ENCODE measurements around the gene FHL2. TPM values are rescaled to one million over a fixed set of nuclear protein-coding genes. Genes with fewer than 3 reads are reported as not detected.
"Not testable (repeated sequence)": the region's sequence is repeated elsewhere in the genome, so short reads cannot be mapped to it uniquely, and the experiment has no call there.

Gene FHL2
- total RNA-seq, 2 experiments from 2014 or later, result 0.41 to 0.42 TPM

- H3K4me1 Mint-ChIP-seq (ENCODE audit: low read depth), result peaks cover 58% of the 10 kb centered on the region
- peak overlapping the region; percentile 90 for H3K27ac Mint-ChIP-seq
- Histone ChIP-seq H3K4me1 (ENCODE audit: insufficient read depth, low read length) (peaks cover 29% of the 10 kb centered on the region), H3K27me3 (ENCODE audit: control insufficient read depth in 1 of 2, insufficient read depth in 2 of 2, low read length in 2 of 2) (no peaks in the 10 kb centered on the region), H3K4me3 (ENCODE audit: low read length) (peak overlapping the region; percentile 69), H3K36me3 (ENCODE audit: insufficient read depth, low read length) (peaks cover under 1% of the 10 kb centered on the region), H3K27ac (ENCODE audit: low read depth in 1 of 2, low read length in 2 of 2) (peak overlapping the region; percentile 21 to 41), H3K9me3 (ENCODE audit: control insufficient read depth in 1 of 2, insufficient read depth in 1 of 2, low read length in 2 of 2) (no peaks in the 10 kb centered on the region)
- no peak for ATAC-seq (ENCODE audit: poor library complexity)
- H3K36me3 Mint-ChIP-seq (ENCODE audit: low read depth), result peaks cover 36% of the 10 kb centered on the region
- peak overlapping the region; percentile 91 for H3K4me3 Mint-ChIP-seq
- ChIA-PET CTCF (no interaction called here), POLR2A (interaction anchor here (0.8 to 3.3 kb wide), 5 partner anchors 10 to 218 kb away, joined by 3 to 23 read pairs (median 3); partner anchors contain the start of gene C2orf49)
- H3K27me3 Mint-ChIP-seq, result no peaks in the 10 kb centered on the region
- H3K9me3 Mint-ChIP-seq, result no peaks in the 10 kb centered on the region
- intact Hi-C loops (cut with DNase I, micrococcal nuclease), result loop anchor here in 1 of 2 experiments (10.0 kb wide), 1 partner anchor 866 kb away; the partner anchor contains the start of gene UXS1
- TF ChIP-seq CTCF (IDR thresholded peaks at IDR 0.05), result no peak
- peak in 4 of 14 experiments; percentile 26 to 67 (median 46) for DNase-seq
These were observed 70.3 kb downstream of the FHL2 start for GRCh38 chr2:105328281-105329196.

- no peak for DNase-seq
These were observed 71.2 kb downstream of the FHL2 start for GRCh38 chr2:105327690-105328089.

GRCh38 chr2:105327271-105327670 is 71.6 kb downstream of the FHL2 start:
- H3K27ac ChIP-seq (ENCODE audit: low read depth in 1 of 2, low read length in 2 of 2); CTCF ChIA-PET; H3K36me3 ChIP-seq (ENCODE audit: insufficient read depth, low read length); ATAC-seq (ENCODE audit: poor library complexity); H3K9me3 ChIP-seq (ENCODE audit: control insufficient read depth in 1 of 2, insufficient read depth in 1 of 2, low read length in 2 of 2); DNase-seq; H3K4me3 ChIP-seq (ENCODE audit: low read length); H3K27me3 Mint-ChIP-seq; H3K9me3 Mint-ChIP-seq; H3K27me3 ChIP-seq (ENCODE audit: control insufficient read depth in 1 of 2, insufficient read depth in 2 of 2, low read length in 2 of 2): not testable (repeated sequence)
- peaks cover 29% of the 10 kb centered on the region for H3K4me1 ChIP-seq (ENCODE audit: insufficient read depth, low read length)
- intact Hi-C loops (cut with DNase I, micrococcal nuclease), result loop anchor here in 1 of 2 experiments (10.0 kb wide), 1 partner anchor 868 kb away; the partner anchor contains the start of gene UXS1
- H3K4me3 Mint-ChIP-seq, result peak overlapping the region; percentile 91
- peaks cover 43% of the 10 kb centered on the region for H3K36me3 Mint-ChIP-seq (ENCODE audit: low read depth)
- H3K4me1 Mint-ChIP-seq (ENCODE audit: low read depth), result peaks cover 70% of the 10 kb centered on the region
- peak overlapping the region; percentile 90 for H3K27ac Mint-ChIP-seq
- POLR2A ChIA-PET, result interaction anchor here (3.3 kb wide), 1 partner anchor 11 kb away, joined by 23 read pairs; the partner anchor contains the start of gene C2orf49

More at GRCh38 chr2:105327690-105328089, 71.2 kb downstream of the FHL2 start:
- H3K4me3 Mint-ChIP-seq, result peak overlapping the region; percentile 91
- Histone ChIP-seq H3K4me1 (ENCODE audit: insufficient read depth, low read length) (peaks cover 29% of the 10 kb centered on the region), H3K9me3 (ENCODE audit: control insufficient read depth in 1 of 2, insufficient read depth in 1 of 2, low read length in 2 of 2) (no peaks in the 10 kb centered on the region), H3K4me3 (ENCODE audit: low read length) (no peak overlapping the region), H3K36me3 (ENCODE audit: insufficient read depth, low read length) (peaks cover 3% of the 10 kb centered on the region), H3K27me3 (ENCODE audit: control insufficient read depth in 1 of 2, insufficient read depth in 2 of 2, low read length in 2 of 2) (no peaks in the 10 kb centered on the region), H3K27ac (ENCODE audit: low read depth in 1 of 2, low read length in 2 of 2) (no peak overlapping the region)
- intact Hi-C loops (cut with DNase I, micrococcal nuclease), result loop anchor here in 1 of 2 experiments (10.0 kb wide), 1 partner anchor 867 kb away; the partner anchor contains the start of gene UXS1
- H3K27ac Mint-ChIP-seq, result peak overlapping the region; percentile 90
- ChIA-PET CTCF (no interaction called here), POLR2A (interaction anchor here (3.3 kb wide), 1 partner anchor 10 kb away, joined by 23 read pairs; the partner anchor contains the start of gene C2orf49)
- H3K27me3 Mint-ChIP-seq, result no peaks in the 10 kb centered on the region
- ATAC-seq (ENCODE audit: poor library complexity), result no peak
- no peaks in the 10 kb centered on the region for H3K9me3 Mint-ChIP-seq
- peaks cover 39% of the 10 kb centered on the region for H3K36me3 Mint-ChIP-seq (ENCODE audit: low read depth)
- TF ChIP-seq CTCF (IDR thresholded peaks at IDR 0.05), result no peak
- peaks cover 66% of the 10 kb centered on the region for H3K4me1 Mint-ChIP-seq (ENCODE audit: low read depth)
